IMR-90 (cell line): Measurements from ENCODE around the gene FNDC10. TPM values are rescaled to one million over a fixed set of nuclear protein-coding genes. Genes with fewer than 3 reads are reported as not detected.
A peak's percentile ranks its signal among the peaks of the same experiment; 100 is the strongest.
"Not testable (repeated sequence)": the region's sequence is repeated elsewhere in the genome, so short reads cannot be mapped to it uniquely, and the experiment has no call there.

Source experiments
- ATAC-seq: fragments of 200-7000 bp; cut with Tn5 transposase; 2 replicates; pipeline ENCODE4 v1.9.1; 2020; ENCODE audit warnings: low read depth, mild to moderate bottlenecking, moderate library complexity
- BruUV-seq: library from RNA; stranded (reverse); fragments of 400-500 nt; replicated peaks from 2 replicates; lab custom pipeline; 2021; lab: Mats Ljungman, UMichigan
- CTCF ChIA-PET: fragments of 300-600 bp; formaldehyde crosslinking; extraction: SDS; loops from one replicate; lab custom pipeline; 2021; ENCODE audit warnings: antibody characterized with exemption; lab: Yijun Ruan, JAX
- POLR2A ChIA-PET: fragments of 300-600 bp; sonication (Branson Sonifier 250); formaldehyde crosslinking; loops from one replicate; lab custom pipeline; 2022; ENCODE audit warnings: antibody characterized with exemption; ENCODE audit not compliant: unreplicated experiment; lab: Charles Lee
- DNase-seq: peaks from one replicate; pipeline ENCODE4 v3.0.0; 2013
- H2AFZ ChIP-seq: replicated peaks from 2 replicates; pipeline ENCODE3; 2013; ENCODE audit warnings: low read length, mild to moderate bottlenecking; ENCODE audit not compliant: poor library complexity
- H2AK5ac ChIP-seq: 2 replicates; pipeline ENCODE4 v1.6.1; 2013; ENCODE audit warnings: low read depth, low read length, inconsistent platforms
- H2AK9ac ChIP-seq: replicated peaks from 2 replicates; pipeline ENCODE3; 2013; ENCODE audit warnings: mild to moderate bottlenecking, low read depth, low read length, moderate library complexity; ENCODE audit not compliant: poor library complexity
- H2BK120ac ChIP-seq: 2 replicates; pipeline ENCODE4 v1.6.1; 2013; ENCODE audit warnings: low read depth, low read length, inconsistent platforms
- H2BK15ac ChIP-seq: 3 replicates; pipeline ENCODE4 v1.6.1; 2013; ENCODE audit warnings: low read depth, low read length, inconsistent platforms
- H2BK20ac ChIP-seq: 2 replicates; pipeline ENCODE4 v1.6.1; 2013; ENCODE audit warnings: low read depth, mild to moderate bottlenecking, inconsistent platforms, low read length, moderate library complexity
- H2BK5ac ChIP-seq: 2 replicates; pipeline ENCODE4 v1.6.1; 2013; ENCODE audit warnings: mild to moderate bottlenecking, low read depth, low read length, inconsistent platforms; ENCODE audit not compliant: poor library complexity, severe bottlenecking
- H3K14ac ChIP-seq: replicated peaks from 2 replicates; pipeline ENCODE4 v1.6.1; 2013; ENCODE audit warnings: low read depth, low read length, inconsistent platforms
- H3K18ac ChIP-seq: 2 replicates; pipeline ENCODE4 v1.6.1; 2013; ENCODE audit warnings: low read depth, low read length, control low read depth
- H3K23ac ChIP-seq: 2 replicates; pipeline ENCODE4 v1.6.1; 2013; ENCODE audit warnings: low read depth, low read length, inconsistent platforms
- H3K27ac ChIP-seq: 2 replicates; pipeline ENCODE4 v1.5.1; 2013; ENCODE audit warnings: mild to moderate bottlenecking, control low read depth, low read length; ENCODE audit not compliant: insufficient read depth
- H3K27me3 ChIP-seq: 2 replicates; pipeline ENCODE4 v1.6.1; 2013; ENCODE audit warnings: low read length; ENCODE audit not compliant: control insufficient read depth, insufficient read depth
- H3K36me3 ChIP-seq: 2 replicates; pipeline ENCODE4 v1.6.1; 2013; ENCODE audit warnings: low read length, mixed read lengths; ENCODE audit not compliant: control insufficient read depth, insufficient read depth
- H3K4ac ChIP-seq: 2 replicates; pipeline ENCODE4 v1.6.1; 2013; ENCODE audit warnings: low read depth, low read length, inconsistent platforms
- H3K4me1 ChIP-seq: 2 replicates; pipeline ENCODE4 v1.6.1; 2013; ENCODE audit warnings: low read length, mixed read lengths; ENCODE audit not compliant: control insufficient read depth, insufficient read depth
- H3K4me2 ChIP-seq: 2 replicates; pipeline ENCODE4 v1.6.1; 2013; ENCODE audit warnings: low read depth, mild to moderate bottlenecking, control low read depth, low read length, moderate library complexity
- H3K4me3 ChIP-seq: 2 replicates; pipeline ENCODE4 v1.5.1; 2013; ENCODE audit warnings: low read depth, mild to moderate bottlenecking, control low read depth, low read length, moderate library complexity; ENCODE audit not compliant: insufficient read depth
- H3K56ac ChIP-seq: 2 replicates; pipeline ENCODE4 v1.6.1; 2013; ENCODE audit warnings: low read length, inconsistent platforms; ENCODE audit not compliant: insufficient read depth; ENCODE audit errors: extremely low read depth
- H3K79me1 ChIP-seq, 2 experiments: 2 replicates each; pipeline ENCODE4 v1.6.1; 2013; ENCODE audit warnings: low read length in 2 of 2, inconsistent platforms in 1 of 2, low read depth in 1 of 2
- H3K9ac ChIP-seq: 2 replicates; pipeline ENCODE4 v1.6.1; 2013; ENCODE audit warnings: low read depth, low read length, control low read depth
- H3K9me1 ChIP-seq: 2 replicates; pipeline ENCODE4 v1.6.1; 2013; ENCODE audit warnings: low read length, inconsistent platforms; ENCODE audit not compliant: insufficient read depth
- H3K9me3 ChIP-seq: 2 replicates; pipeline ENCODE4 v1.6.1; 2013; ENCODE audit warnings: low read length; ENCODE audit not compliant: control insufficient read depth, insufficient read depth
- H4K20me1 ChIP-seq: 2 replicates; pipeline ENCODE4 v1.6.1; 2013; ENCODE audit warnings: low read length, inconsistent platforms; ENCODE audit not compliant: insufficient read depth
- H4K5ac ChIP-seq: 2 replicates; pipeline ENCODE4 v1.6.1; 2013; ENCODE audit warnings: mild to moderate bottlenecking, low read depth, low read length, control low read depth
- H4K8ac ChIP-seq, 2 experiments: 2 replicates each; pipeline ENCODE4 v1.6.1; 2013; ENCODE audit warnings: low read depth in 2 of 2, low read length in 2 of 2, control low read depth in 1 of 2, inconsistent platforms in 1 of 2
- H4K91ac ChIP-seq: 2 replicates; pipeline ENCODE4 v1.6.1; 2013; ENCODE audit warnings: low read depth, low read length, inconsistent platforms; ENCODE audit not compliant: insufficient read depth
- WGBS, 2 experiments: methylation state at CpG; one replicate each; pipeline versions ENCODE4 v1.1.5 to v1.1.7; 2013; ENCODE audit warnings: missing lambda C conversion rate in 2 of 2; ENCODE audit not compliant: insufficient read length in 1 of 2; ENCODE audit errors: extremely low coverage in 2 of 2; 5-methylcytosine and 5-hydroxymethylcytosine counted together
- dilution Hi-C: fragments of 300-500 bp; cut with HindIII; formaldehyde crosslinking; loops from one replicate; pipeline ENCODE4 v1.14.3; 2018; ENCODE audit warnings: low sequenced_read_pairs; ENCODE audit not compliant: unreplicated experiment
- in situ Hi-C: fragments of 300-500 bp; cut with MboI; formaldehyde crosslinking; loops from 3 replicates; pipeline ENCODE4 v1.14.3; 2019; ENCODE audit warnings: low sequenced_read_pairs, inconsistent platforms, mixed read lengths
- intact Hi-C: fragments of 100-400 bp; cut with micrococcal nuclease; formaldehyde crosslinking; loops from 2 replicates; pipeline ENCODE4 v1.10.0; 2022
- polyA plus RNA-seq, 3 experiments: library from polyadenylated mRNA; depleted of rRNA; stranded (reverse); fragments of >200 nt; gene quantifications; 2 replicates each; pipeline ENCODE4 v1.2.3, GENCODE V29; 2012; ENCODE audit warnings: low replicate concordance in 1 of 3
- total RNA-seq: library from RNA; depleted of rRNA; stranded (reverse); fragments of >200 nt; gene quantifications from 2 replicates; pipeline ENCODE4 v1.2.3, GENCODE V29; 2012

Gene FNDC10
- total and polyA plus RNA-seq, 2 of the 4 experiments (the other 2 are of a cell fraction): 0.36 to 5.8 TPM

DNA sequence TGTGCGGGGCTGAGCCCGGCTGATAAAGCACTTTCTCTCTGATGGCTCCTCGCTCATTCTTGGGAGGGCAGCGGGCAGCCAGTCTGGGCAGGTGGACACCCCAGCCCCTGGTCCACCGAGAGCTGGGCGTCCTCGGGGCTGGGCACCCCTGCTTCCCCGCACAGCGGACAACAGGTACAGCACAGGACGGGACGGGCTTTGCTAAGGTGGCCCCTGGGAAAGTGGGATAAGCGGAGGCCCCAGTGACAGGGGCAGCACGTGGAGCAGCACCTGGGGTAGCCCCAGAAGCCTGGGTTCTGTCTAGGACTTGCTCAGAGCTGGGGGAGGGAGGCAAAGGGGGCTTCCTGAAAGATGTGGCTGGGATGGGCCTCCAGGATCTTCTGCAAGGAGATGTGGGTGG is 34.7 kb upstream of the FNDC10 start:
- H3K4me1 ChIP-seq, H3K27ac ChIP-seq, H2BK5ac ChIP-seq, H3K14ac ChIP-seq, H4K8ac ChIP-seq, H2AK9ac ChIP-seq, H3K9me3 ChIP-seq, H2AK5ac ChIP-seq, DNase-seq, H3K4me3 ChIP-seq, H3K4me2 ChIP-seq, H3K4ac ChIP-seq, H4K20me1 ChIP-seq, dilution Hi-C loops, H3K27me3 ChIP-seq, H3K18ac ChIP-seq, BruUV-seq, CTCF ChIA-PET, H3K9ac ChIP-seq, H2BK15ac ChIP-seq, in situ Hi-C loops, intact Hi-C loops, H3K56ac ChIP-seq, H2BK120ac ChIP-seq, H2AFZ ChIP-seq, H2BK20ac ChIP-seq, H4K5ac ChIP-seq, H3K79me1 ChIP-seq, POLR2A ChIA-PET, H4K91ac ChIP-seq, ATAC-seq, H3K23ac ChIP-seq, H3K9me1 ChIP-seq: not testable (repeated sequence)
- peaks cover 13% of the 10 kb centered on the region for H3K36me3 ChIP-seq
- WGBS, 2 experiments: 100% methylated on average over 4 of the region's 13 CpGs; no CpG with 5 or more reads in 1 of the 2 experiments

DNA sequence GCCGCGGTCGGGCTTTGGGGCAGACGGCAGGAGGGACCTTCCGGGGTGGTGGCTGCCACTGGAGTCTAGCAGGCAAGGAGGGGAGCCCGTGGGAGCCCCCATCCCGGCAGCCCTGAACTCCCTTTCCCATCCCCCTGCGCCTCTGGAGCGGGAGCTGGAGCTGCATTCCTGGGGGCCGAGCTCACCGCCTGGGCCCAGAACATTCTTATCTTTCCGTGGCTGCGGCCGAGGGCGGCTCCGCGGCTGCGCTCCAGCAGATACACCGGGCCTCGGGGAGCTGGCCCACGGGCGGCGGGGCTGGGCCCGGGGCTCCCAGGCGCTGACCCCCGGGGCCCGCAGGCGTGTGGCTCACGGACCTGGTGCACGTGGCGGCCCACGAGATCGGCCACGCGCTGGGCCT is 33.5 kb upstream of the FNDC10 start:
- H3K4me3 ChIP-seq, H3K9me1 ChIP-seq, H3K4ac ChIP-seq, H4K5ac ChIP-seq, CTCF ChIA-PET, H2BK120ac ChIP-seq, DNase-seq, H3K27me3 ChIP-seq, H4K20me1 ChIP-seq, H3K18ac ChIP-seq, H3K4me1 ChIP-seq, H4K8ac ChIP-seq, H3K27ac ChIP-seq, H2BK20ac ChIP-seq, H4K91ac ChIP-seq, H3K79me1 ChIP-seq, H3K23ac ChIP-seq, in situ Hi-C loops, intact Hi-C loops, H3K4me2 ChIP-seq, H2AFZ ChIP-seq, H3K9ac ChIP-seq, H3K14ac ChIP-seq, H2AK5ac ChIP-seq, H2BK15ac ChIP-seq, H3K56ac ChIP-seq, H3K9me3 ChIP-seq, dilution Hi-C loops, POLR2A ChIA-PET, H2AK9ac ChIP-seq, H2BK5ac ChIP-seq, BruUV-seq: not testable (repeated sequence)
- no CpG with 5 or more reads among the region's 35 CpGs for WGBS, 2 experiments
- peak; percentile 67 for ATAC-seq
- peaks cover 13% of the 10 kb centered on the region for H3K36me3 ChIP-seq
